NCI-H524 treated with DMSO at 0.1 percent for 48 hours (cell line): ENCODE results near the gene ETV6.
A peak's percentile ranks its signal among the peaks of the same experiment; 100 is the strongest.
"Not testable (repeated sequence)": the region's sequence is repeated elsewhere in the genome, so short reads cannot be mapped to it uniquely, and the experiment has no call there.

ENCODE experiments used
- DNase-seq: peaks from one replicate; lab custom pipeline; 2025; lab: John Stamatoyannopoulos, UW

The ETV6 gene

GRCh38 chr12:11669348-11669747 is 19.9 kb downstream of the ETV6 start:
- DNase-seq, result no peak

GRCh38 chr12:11672256-11673191 is 23.1 kb downstream of the ETV6 start:
- peak; percentile 38 for DNase-seq

- DNase-seq, result no peak
Observed at GRCh38 chr12:11673666-11674461, 24.4 kb downstream of the ETV6 start.

GRCh38 chr12:11674894-11675390 is 25.5 kb downstream of the ETV6 start:
- no peak for DNase-seq

- DNase-seq, result no peak
Observed at GRCh38 chr12:11676052-11676451, 26.6 kb downstream of the ETV6 start.

GRCh38 chr12:11677093-11677492 is 27.6 kb downstream of the ETV6 start:
- DNase-seq, result no peak

GRCh38 chr12:11677752-11678151 is 28.3 kb downstream of the ETV6 start:
- no peak for DNase-seq

- DNase-seq, result no peak
Observed at GRCh38 chr12:11678781-11679180, 29.3 kb downstream of the ETV6 start.

GRCh38 chr12:11681207-11681606 is 31.7 kb downstream of the ETV6 start:
- no peak for DNase-seq

- not testable (repeated sequence) for DNase-seq
Observed at GRCh38 chr12:11681695-11682094, 32.2 kb downstream of the ETV6 start.

- DNase-seq, result no peak
Observed at GRCh38 chr12:11684393-11684792, 34.9 kb downstream of the ETV6 start.

- no peak for DNase-seq
Observed at GRCh38 chr12:11684811-11685210, 35.3 kb downstream of the ETV6 start.

GRCh38 chr12:11685316-11685715 is 35.8 kb downstream of the ETV6 start:
- no peak for DNase-seq

GRCh38 chr12:11685716-11686115 is 36.2 kb downstream of the ETV6 start:
- DNase-seq, result no peak

- no peak for DNase-seq
Observed at GRCh38 chr12:11686120-11686519, 36.6 kb downstream of the ETV6 start.

- no peak for DNase-seq
Observed at GRCh38 chr12:11687528-11687927, 38.1 kb downstream of the ETV6 start.

GRCh38 chr12:11688379-11688778 is 38.9 kb downstream of the ETV6 start:
- no peak for DNase-seq

- DNase-seq, result no peak
Observed at GRCh38 chr12:11688831-11689230, 39.4 kb downstream of the ETV6 start.

GRCh38 chr12:11689591-11690186 is 40.2 kb downstream of the ETV6 start:
- DNase-seq, result peak; percentile 93

- no peak for DNase-seq
Observed at GRCh38 chr12:11693067-11693466, 43.6 kb downstream of the ETV6 start.

GRCh38 chr12:11693601-11694000 is 44.1 kb downstream of the ETV6 start:
- peak; percentile 24 for DNase-seq

GRCh38 chr12:11694528-11694927 is 45.1 kb downstream of the ETV6 start:
- no peak for DNase-seq
